ENCODE measurements around the gene VSIG10L2.

DNA sequence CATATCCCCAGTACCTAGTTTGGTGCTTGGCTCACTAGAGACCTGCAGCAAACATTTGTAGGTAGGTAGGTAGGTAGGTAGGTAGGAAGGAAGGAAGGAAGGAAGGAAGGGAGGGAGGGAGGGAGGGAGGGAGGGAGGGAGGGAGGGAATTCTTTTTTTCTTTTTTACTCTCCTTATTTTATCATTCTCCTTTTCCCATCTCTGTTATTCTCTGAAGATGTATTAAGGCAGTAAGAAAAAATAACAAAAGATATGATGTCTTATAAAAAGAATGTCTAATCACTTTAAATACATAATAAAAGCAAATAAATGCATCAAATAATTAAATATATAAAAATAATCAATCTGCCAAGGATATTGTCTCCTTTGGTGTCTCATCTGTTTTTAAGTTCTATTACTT is 28.4 kb downstream of the VSIG10L2 start:
- TF ChIP-seq, protein P1, sequence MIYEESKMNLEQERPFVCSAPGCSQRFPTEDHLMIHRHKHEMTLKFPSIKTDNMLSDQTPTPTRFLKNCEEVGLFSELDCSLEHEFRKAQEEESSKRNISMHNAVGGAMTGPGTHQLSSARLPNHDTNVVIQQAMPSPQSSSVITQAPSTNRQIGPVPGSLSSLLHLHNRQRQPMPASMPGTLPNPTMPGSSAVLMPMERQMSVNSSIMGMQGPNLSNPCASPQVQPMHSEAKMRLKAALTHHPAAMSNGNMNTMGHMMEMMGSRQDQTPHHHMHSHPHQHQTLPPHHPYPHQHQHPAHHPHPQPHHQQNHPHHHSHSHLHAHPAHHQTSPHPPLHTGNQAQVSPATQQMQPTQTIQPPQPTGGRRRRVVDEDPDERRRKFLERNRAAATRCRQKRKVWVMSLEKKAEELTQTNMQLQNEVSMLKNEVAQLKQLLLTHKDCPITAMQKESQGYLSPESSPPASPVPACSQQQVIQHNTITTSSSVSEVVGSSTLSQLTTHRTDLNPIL (CRISPR knock-in tag; IDR thresholded peaks at IDR 0.05; ENCODE audit: low read depth) = no peak
- TF ChIP-seq ZFP3 (CRISPR knock-in tag; IDR thresholded peaks at IDR 0.05) (no peak), ZNF565 (CRISPR knock-in tag; conservative IDR thresholded peaks at IDR 0.05; ENCODE audit: low read depth) (no peak), CSDC2 (CRISPR knock-in tag; IDR thresholded peaks at IDR 0.05) (no peak), RARB (CRISPR knock-in tag; IDR thresholded peaks at IDR 0.05) (no peak), ESRRG (CRISPR knock-in tag; IDR thresholded peaks at IDR 0.05) (no peak), ZFP30 (CRISPR knock-in tag; IDR thresholded peaks at IDR 0.05) (no peak)
- TF ChIP-seq, protein P2, sequence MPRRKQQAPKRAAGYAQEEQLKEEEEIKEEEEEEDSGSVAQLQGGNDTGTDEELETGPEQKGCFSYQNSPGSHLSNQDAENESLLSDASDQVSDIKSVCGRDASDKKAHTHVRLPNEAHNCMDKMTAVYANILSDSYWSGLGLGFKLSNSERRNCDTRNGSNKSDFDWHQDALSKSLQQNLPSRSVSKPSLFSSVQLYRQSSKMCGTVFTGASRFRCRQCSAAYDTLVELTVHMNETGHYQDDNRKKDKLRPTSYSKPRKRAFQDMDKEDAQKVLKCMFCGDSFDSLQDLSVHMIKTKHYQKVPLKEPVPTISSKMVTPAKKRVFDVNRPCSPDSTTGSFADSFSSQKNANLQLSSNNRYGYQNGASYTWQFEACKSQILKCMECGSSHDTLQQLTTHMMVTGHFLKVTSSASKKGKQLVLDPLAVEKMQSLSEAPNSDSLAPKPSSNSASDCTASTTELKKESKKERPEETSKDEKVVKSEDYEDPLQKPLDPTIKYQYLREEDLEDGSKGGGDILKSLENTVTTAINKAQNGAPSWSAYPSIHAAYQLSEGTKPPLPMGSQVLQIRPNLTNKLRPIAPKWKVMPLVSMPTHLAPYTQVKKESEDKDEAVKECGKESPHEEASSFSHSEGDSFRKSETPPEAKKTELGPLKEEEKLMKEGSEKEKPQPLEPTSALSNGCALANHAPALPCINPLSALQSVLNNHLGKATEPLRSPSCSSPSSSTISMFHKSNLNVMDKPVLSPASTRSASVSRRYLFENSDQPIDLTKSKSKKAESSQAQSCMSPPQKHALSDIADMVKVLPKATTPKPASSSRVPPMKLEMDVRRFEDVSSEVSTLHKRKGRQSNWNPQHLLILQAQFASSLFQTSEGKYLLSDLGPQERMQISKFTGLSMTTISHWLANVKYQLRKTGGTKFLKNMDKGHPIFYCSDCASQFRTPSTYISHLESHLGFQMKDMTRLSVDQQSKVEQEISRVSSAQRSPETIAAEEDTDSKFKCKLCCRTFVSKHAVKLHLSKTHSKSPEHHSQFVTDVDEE (CRISPR knock-in tag; IDR thresholded peaks at IDR 0.05) = no peak

Data from SK-N-SH treated with all-trans-retinoic acid at 6 μM for 48 hours (cell line).